Embryonic facial prominence (tissue), 1 donor: ENCODE data around the gene LATS2.
A peak's percentile ranks its signal among the peaks of the same experiment; 100 is the strongest.
"Not testable (repeated sequence)": the region's sequence is repeated elsewhere in the genome, so short reads cannot be mapped to it uniquely, and the experiment has no call there.

Experiments
- DNase-seq: peaks from one replicate; pipeline ENCODE4 v3.0.0-alpha.2; 2016; ENCODE audit errors: extremely low spot score

Gene LATS2

GRCh38 chr13:20967340-20967739 is 94.0 kb downstream of the LATS2 start:
- DNase-seq: no peak

DNA sequence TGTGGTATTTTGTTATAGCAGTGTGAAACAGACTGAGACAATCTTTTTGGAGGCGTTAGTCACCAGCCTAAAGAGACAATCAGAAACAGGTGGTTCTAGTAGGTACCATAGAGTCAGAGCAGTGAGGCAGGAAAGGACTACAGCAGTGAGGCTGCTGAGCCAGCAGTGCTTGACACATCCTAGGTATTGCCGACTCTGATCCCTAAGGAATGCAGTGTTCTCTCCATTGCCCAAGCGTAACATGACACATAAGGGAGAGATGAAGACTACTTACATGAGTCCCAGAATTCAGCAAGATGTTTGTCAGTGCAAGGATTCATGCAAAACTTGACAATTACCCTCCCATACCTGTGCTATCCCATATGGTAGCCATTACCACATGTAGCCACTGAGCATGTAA is 96.5 kb downstream of the LATS2 start:
- DNase-seq: no peak

DNA sequence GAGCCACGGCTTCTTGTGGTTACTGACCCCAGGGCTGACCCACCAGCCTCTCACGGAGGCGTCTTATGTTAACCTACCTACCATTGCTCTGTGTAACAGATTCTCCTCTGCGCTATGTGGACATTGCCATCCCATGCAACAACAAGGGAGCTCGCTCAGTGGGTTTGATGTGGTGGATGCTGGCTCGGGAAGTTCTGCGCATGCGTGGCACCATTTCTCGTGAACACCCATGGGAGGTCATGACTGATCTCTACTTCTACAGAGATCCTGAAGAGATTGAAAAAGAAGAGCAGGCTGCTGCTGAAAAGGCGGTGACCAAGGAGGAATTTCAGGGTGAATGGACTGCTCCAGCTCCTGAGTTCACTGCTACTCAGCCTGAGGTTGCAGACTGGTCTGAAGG is 99.7 kb downstream of the LATS2 start:
- not testable (repeated sequence) for DNase-seq

DNA sequence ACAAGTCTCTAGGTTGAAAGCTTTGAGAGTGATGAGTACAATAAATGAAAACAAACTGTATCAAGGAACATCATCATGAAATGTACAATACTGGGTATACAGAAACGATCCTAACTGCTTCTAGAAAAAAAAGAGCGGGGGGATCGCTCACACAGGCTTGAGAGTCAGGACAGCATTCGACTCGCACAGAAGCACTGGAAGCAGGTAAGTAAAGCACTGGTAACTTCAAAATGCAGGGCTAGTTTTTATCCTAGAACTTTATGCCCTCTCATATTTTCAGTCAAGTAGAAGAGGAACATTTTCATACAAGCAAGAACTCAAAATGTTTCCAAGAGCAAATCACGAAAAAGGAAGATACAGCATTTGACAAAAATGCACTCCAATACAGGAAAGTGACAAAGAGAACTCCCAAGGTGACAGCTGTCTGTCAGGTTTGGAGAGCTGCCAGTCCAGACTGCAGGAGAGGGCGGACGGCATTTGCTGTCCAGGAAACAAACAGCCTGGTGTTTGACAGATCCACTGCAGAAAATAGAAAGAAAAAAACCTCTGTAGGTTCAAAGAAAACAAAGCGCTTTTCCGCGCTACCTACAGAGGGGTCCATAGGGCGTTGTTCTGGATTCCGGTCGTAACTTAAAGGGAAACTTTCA is 100.6 kb downstream of the LATS2 start:
- no peak for DNase-seq

DNA sequence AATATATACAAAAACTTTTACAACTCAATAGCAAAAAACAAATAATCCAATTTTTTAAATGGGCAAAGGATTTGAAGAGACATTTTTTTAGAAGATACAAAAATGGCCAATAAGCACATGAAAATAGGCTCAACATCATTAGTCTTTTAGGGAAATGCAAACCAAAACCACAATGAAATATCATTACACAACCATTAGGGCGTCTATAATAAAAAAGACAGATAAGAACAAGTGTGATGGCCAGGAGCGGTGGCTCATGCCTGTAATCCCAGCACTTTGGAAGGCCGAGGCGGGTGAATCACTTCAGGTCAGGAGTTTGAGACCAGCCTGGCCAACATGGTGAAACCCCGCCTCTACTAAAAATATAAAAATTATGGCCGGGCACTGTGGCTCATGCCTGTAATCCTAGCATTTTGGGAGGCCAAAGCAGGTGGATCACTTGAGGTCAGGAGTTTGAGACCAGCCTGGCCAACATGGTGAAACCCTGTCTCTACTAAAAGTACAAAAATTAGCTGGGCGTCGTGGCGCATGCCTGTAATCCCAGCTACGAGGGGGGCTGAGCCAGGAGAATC is 104.3 kb downstream of the LATS2 start:
- DNase-seq: not testable (repeated sequence)

DNA sequence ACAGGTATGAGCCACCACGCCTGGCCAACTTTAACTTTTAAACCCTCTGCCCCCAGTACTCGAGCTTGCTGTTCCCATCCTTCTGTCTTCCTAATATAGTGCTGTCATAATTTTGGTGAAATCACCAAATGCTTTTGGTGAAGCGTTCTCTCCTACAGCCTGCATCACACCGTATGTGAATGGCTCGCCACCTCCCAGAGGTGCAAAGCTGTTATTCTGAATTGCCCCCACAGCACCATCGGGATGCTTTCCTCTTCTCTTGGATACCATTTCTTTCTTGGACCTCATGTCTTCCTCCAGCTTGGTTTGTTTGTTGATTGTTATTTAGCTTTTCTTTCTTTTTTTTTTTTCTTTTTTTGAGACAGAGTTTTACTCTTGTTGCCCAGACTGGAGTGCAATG is 105.9 kb downstream of the LATS2 start:
- DNase-seq: no peak

DNA sequence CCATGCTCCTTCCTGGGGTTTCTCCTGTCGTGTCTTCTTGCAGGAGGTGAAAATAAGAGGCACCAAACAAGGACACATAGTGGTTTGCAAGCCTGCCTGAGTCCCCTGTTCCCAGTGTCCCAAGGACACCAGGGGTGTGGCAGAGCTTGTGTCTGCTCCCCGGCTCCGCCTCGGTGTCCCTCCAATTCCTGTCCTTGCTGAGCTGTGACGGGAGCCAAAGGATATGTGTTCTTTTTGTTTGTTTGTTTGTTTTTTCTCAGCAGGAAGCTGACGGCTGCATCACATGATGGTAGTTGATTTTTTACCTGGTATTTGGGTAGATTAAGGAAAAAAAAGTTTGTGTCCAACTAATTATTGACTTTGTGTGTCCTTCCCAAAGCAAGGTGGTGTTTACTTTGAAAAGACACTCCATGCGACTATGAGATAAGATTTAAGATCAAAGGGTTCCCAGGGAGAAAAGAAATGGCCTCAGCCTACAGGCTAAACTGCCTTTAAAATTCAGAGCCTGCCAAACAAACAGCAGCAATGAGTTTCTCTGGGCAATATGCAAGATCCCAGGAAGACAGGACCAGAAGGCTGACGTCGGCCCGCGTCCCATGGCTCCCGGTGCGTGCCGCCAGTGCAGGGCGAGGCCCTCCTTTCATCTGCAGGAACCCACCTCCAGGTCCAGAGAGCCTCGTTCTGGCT is 108.0 kb downstream of the LATS2 start:
- no peak for DNase-seq

GRCh38 chr13:20952838-20953237 is 108.5 kb downstream of the LATS2 start:
- no peak for DNase-seq

- not testable (repeated sequence) for DNase-seq
Measured at GRCh38 chr13:20948001-20948400, 113.4 kb downstream of the LATS2 start.

- DNase-seq: no peak
Measured at GRCh38 chr13:20945952-20946383, 115.4 kb downstream of the LATS2 start.

DNA sequence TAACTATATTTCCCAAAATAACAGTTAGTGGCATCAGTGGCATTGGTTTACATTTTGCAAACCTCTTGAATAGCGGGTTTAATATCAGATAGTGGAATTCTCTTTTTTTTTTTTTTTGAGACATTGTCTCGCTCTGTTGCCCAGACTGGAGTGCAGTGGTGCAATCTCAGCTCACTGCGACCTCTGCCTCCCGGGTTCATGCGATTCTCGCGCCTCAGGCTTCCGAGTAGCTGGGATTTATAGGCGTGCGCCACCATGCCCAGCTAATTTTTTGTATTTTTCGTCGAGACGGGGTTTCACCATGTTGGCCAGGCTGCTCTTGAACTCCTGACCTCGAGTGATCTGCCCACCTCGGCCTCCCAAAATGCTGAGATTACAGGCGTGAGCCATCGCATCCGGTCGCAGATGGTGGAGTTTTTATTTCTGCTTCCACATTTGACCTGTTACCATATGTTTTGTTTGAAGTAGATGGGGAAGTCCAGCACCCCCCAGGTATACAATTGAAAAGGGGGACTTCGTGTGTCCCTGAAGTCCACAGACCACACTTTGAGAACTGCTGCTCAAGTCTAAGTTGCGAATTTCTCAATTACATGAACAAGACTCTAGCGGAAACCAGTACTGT is 118.3 kb downstream of the LATS2 start:
- no peak for DNase-seq

DNA sequence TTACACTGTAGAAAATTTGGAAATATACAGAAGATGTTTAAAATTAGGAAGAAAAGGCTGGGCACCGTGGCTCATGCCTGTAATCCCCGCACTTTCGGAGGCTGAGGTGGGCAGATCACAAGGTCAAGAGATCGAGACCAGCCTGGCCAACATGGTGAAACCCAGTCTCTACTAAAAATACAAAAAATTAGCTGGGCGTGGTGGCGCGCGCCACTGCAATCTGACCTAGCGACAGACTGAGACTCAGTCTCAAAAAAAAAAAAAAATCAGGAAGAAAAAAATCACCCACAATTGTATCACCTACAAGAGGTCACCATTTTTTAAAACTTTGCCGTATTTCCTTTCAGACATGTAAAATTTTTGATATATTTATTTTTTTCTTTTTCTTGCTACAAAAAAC is 120.9 kb downstream of the LATS2 start:
- DNase-seq: not testable (repeated sequence)

- DNase-seq: no peak
Measured at GRCh38 chr13:20940083-20940482, 121.3 kb downstream of the LATS2 start.

GRCh38 chr13:20939662-20940061 is 121.7 kb downstream of the LATS2 start:
- DNase-seq: no peak

DNA sequence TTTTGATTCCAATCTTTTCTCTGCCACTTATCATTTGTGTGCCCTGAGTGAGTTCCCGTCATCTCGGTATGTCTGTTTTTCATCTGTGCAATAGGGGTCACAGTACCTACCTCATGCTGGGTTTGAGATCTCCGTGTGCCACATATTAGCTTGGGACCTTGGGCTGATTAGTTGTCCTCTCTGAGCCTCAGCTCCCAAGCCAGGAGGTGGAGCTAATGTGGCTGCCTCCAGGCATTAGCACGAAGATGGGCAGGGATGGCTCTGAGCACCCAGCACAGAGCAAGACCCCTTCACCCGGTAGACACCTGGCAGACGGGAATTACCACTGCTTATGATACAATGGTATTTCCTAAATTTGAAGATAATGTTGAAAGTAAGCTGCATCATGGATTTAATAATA is 123.1 kb downstream of the LATS2 start:
- no peak for DNase-seq

GRCh38 chr13:20927596-20928257 is 133.7 kb downstream of the LATS2 start:
- DNase-seq: no peak

DNA sequence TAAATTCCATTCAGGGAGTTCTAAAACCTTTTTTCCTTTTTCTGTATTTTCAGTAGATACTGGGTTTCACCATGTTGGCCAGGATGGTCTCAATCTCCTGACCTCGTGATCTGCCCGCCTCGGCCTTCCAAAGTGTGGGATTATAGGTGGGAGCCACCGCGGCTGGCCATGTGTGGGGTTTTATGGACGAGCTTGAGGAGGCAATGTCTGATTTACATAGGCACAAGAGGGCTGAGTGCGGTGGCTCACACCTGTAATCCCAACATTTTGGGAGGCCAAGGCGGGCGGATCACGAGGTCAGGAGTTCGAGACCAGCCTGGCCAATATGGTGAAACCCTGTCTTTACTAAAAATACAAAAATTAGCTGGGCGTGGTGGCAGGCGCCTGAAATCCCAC is 136.0 kb downstream of the LATS2 start:
- DNase-seq: not testable (repeated sequence)

DNA sequence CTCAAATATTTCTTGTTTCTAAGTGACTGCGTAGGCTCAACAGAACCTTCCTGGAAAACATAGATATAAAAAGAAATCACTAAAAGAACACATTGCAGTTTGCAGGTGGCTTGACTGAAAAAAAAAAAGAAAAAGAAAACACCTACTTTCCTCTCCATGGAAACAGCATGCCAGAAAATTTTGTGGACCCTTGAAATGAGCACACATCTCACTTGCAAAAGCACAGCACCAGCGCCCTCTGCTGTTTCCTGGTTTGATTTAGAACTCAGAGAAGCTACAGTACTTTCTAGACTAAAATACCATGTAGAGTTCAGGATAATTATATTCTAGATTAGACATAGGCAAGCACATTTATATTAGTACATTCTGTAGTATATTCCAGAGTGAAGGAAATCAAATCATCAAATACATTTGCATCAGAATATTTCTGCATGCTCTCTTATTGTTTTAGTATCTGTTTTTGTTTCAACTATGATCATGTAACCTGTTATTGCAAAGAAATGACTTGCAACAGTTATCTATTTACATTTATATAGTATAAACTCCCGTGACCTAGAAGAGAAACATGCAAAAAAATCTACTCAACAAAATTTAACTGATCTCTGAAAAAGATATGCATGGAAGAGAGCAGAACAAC is 136.5 kb downstream of the LATS2 start:
- DNase-seq: peak; percentile 56

GRCh38 chr13:20923272-20923671 is 138.1 kb downstream of the LATS2 start:
- DNase-seq: no peak
